HTR-8/SVneo (cell line): ENCODE results near the gene IRS2.

Experiments used
- DNase-seq: peaks from one replicate; pipeline ENCODE4 v3.0.0; 2011; ENCODE audit warnings: low spot score, mixed read lengths; ENCODE audit not compliant: insufficient read length
- FAIRE-seq: peaks from 2 replicates; lab custom pipeline; 2011; peaks lifted over from hg19 to GRCh38; lab: Jason Lieb, UNC

IRS2 gene

DNA sequence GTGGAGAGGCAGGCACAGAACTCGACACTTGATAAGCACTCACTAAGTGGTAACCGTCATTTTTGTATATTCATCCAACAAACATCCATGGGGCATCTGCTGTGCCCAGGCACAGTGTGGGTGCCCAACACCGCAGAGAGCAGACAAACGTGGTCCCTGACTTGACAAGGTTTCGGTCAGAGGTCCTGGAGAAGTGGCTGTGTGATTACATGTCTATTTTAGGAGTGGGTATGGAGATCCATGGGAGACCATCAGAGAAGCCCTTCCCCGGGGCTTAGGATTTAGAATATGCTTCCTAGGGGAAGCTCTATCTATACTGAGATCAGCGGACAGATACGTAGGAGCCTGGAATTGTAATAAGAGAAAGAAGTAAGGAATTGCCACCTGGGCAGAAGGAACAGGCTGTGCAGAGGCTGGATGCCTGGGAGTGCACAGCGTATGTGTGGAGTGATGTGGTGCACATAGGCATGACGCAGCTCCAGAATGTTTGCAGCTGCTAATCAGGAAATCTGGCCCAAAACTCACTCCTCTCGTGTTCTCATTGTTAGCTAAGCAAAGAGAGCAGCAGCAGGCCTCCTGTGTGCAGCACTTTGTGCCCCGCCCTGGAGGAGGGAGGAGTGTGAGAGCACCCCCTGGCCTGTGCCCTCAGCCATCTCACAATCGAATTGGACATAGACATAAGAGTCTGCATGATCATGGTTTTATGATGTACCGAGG is 23.0 kb upstream of the IRS2 start:
- DNase-seq = no peak
- no peak for FAIRE-seq

DNA sequence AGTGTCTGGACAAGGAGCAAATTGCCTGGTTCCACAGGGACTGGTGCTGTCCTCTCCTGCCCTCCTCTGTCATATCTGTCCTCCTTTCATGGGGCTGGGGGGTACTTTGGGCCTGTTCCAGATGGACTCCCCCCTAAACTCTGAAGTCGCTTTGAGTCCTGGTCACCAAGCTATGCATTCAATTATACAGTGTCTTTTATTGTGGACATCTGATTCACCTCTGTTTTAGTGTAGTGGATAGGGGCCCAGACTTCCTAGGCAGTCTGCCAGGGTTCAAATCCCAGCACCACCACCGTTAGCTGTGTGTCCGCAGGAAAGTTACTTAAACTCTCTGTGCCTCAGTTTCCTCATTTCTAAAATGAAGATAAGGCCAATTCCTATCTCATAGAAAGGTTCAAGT is 21.0 kb upstream of the IRS2 start:
- FAIRE-seq = no peak
- no peak for DNase-seq

DNA sequence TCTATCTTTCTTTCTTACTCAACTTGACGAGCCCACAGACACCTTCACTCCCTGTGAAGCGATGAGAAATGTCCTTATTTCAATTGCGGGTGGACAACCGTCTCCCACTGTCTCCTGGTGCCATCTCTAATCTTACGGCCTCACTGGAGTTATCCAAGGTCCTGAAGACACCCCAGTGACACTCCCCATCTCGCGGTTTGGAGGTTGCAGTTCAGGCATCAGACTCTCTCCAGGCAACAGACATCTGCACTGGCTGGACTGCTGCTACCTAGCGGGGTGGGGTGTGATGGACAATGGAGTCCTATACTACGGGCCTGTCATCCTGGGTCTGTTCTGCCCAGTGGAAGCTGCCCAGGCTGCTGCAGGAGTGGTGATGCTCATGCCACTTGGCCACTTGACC is 18.3 kb upstream of the IRS2 start:
- no peak for FAIRE-seq

DNA sequence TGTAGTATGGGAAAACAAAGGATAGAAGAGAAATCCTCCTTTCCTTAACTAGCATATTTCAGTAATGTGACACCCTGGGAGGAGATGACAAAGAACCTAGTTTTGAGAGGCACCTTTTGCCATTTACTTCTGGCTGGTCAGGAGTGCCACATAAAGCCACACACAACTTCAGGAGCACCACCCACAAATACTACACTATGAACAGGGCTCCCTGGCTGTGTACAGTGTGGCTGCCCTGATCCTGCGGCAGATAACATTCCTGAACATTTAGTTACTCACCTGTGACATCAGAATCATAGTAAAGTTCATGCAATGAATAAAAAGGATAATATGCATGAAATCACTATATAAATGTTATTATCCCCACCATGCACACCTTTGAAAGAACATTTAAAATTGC is 17.4 kb upstream of the IRS2 start:
- FAIRE-seq (no peak), DNase-seq (no peak)

More for the DNA sequence above, 18.3 kb upstream of the IRS2 start:
- DNase-seq = no peak

DNA sequence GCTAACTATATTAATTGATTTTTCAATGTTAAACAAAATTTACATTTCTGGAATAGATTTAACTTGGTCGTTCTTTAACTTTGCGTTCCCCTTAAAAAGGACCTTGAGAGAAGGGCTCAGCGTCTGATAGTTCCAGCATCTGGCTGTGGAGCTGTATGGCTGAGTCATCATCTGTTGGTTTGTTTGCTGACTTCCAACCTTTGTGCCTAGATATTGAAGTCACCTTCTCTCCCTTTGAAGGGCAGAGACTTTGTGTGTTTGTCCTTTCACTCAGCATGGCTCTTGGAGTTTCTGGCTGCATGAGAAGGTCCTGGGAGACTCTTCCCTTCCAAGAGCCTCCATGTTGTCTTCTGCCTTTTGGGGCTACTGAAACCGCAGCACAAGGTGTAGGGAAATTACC is 16.6 kb upstream of the IRS2 start:
- DNase-seq (no peak), FAIRE-seq (no peak)

DNA sequence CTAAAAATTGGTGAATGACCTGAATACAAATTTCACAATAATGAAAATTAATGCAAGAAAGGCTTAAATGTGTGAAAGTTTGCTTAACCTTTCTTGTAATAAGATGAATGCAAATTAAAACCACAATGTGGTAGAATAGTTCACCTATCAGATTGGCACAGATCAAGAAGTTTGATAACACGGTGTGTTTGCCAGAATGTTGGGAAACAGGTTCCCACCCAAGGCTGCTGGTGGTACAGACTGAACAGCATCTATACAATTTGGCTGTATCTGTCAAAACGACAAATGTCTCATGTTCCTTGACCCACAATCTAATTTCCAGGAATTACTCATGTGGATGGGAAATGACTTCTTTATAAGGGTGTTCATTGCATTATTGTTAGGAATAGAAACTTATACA is 8.6 kb upstream of the IRS2 start:
- FAIRE-seq = no peak
- no peak for DNase-seq

DNA sequence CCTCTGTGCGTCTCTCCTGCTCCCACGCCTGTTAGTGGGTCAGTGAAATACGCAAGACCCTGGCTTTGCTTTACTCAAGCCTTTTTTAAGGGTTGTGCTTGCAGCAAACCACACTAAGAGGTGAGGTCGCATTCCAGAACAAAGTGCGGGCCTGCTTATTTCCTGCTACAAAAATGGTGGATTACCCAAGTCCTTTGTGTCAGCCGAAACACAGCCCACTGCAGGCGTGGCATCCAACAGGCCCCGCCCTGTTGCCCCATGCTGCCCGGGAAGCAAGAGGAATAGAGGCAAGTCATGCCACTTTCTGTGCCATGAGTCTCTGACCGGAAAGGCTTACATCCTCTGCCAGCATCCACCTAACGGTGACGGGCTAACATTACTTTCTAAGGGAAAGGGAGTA is 7.7 kb upstream of the IRS2 start:
- no peak for DNase-seq
- FAIRE-seq = no peak

DNA sequence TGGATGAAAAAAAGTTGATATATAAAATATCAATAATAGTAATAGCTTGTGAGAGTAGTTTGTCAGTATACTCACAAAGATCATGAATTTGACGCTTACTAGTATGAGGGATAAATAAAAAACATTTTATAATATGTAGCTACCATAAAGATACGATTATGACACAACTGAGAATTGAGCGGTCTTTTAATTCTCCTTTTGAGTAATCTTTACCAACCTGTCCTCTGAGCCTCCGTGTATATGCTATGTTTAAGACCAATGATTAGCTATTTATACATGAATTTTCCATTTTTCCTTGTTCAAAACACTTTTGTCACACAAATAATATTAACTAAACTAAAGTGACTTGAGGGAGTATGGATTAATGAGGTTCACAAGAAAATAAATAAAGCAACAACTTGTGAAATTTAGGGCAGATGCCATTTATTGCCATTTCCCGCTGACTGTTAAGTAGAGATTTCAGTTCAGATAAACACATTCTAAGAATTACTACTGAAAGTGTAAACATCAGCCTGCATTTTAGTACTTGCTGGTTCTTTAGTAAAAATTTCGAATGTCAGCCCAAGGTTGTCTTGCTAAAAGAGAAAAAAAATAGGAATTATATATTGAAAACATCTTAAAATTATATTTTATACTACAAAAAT is 6.2 kb upstream of the IRS2 start:
- DNase-seq (no peak), FAIRE-seq (no peak)

DNA sequence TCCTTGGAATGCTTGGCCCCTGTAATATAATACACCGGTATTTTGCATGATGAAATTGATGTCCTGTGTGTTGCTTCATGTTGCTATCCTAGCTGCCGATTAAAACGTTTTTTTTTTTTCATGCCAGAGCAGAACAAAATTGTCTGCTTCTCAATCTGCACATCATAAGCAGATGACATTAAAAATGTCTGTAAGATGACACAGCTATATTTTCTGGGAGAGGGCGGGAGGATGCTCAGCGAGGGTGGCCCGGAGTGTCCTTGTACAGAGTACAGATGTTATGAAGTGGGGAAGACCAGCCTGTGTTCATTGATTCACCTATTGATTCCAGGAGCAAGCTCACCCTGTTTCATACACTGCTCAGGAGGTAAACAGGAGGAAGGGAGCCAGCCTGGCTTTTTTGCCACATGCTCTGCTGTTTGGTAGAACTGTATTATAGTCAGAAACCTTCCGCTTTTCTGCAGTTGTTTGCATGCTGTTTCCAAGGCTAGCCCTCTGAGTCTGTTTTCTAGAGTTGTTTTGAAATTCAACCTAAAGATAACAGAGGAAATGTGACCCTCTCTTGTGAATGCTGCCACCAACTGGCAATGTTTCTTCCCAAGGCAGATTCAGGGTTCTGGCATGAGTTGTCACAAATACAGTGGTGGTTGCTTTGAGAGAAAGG is 4.7 kb upstream of the IRS2 start:
- DNase-seq (no peak), FAIRE-seq (no peak)

DNA sequence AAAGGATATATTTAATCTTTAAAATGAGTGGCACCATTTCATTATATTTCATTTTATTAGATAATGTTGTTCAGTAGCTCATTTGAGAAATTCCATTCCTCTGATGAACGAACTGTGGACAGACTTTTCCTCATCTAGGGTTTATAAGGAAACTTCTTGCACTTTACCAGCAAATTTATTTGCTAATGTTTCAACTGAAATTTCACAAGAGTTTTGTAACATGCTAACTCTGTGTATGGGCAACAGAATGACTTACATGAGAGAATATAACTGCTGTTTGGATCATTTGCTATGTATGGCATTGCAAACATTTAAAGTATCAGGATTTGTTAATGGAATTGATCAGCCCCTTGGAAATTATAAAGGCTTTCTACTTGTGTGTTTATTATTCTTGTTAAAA is 3.7 kb upstream of the IRS2 start:
- DNase-seq = no peak
- no peak for FAIRE-seq

DNA sequence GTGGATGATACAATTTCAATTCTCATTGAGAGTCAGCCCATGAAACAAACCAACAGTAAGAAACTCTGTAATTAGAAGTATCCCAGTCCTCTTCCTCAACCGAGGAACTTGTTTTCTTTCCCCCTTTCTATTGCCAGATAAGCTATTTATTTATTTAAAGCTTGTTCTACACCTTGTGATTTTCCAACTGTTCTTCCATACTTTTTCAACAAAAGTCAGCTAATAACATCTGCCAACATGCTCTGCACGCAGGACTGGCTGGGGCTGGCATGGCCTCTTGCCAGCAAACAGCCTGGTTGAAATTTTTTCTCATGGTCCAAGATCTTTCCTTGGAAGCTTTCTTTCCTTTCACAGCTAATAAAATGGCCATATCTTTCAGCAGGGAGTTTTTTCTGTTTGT is 2.9 kb upstream of the IRS2 start:
- no peak for DNase-seq
- FAIRE-seq = no peak

DNA sequence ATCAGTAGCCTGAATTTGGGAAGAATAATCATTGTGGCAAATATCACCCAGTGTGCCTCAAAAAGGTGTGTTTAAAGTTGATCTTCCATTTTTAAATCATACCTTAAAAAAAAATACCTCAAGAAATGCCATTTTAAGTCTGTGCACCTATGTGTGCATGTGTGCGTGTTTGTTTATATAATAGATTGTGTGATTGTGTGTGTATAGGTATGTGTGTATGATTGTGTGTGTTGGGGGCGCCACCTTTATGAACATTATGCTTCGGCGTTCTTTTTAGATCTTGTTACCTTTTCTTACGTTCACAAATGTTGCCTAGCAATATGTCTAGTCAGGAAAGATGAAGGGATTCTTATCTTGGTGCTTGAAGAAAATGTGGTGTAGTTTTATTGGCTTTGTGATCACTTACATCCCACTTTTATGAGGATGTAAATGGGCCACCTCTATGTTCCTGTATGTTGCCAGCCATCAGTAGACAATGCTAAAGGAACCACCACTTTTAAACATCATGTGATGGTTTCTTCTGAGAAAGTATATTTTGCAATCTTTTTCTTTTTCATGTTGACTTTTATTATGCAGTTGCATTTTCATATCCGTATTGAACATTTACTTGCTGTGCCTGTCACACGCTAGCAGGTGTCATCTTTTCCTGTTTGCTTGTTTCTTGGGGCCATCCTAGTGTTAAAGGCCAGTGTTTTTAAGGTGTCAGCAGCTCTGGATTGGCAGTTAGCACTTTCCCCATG is 2.2 kb upstream of the IRS2 start:
- DNase-seq (no peak), FAIRE-seq (no peak)

DNA sequence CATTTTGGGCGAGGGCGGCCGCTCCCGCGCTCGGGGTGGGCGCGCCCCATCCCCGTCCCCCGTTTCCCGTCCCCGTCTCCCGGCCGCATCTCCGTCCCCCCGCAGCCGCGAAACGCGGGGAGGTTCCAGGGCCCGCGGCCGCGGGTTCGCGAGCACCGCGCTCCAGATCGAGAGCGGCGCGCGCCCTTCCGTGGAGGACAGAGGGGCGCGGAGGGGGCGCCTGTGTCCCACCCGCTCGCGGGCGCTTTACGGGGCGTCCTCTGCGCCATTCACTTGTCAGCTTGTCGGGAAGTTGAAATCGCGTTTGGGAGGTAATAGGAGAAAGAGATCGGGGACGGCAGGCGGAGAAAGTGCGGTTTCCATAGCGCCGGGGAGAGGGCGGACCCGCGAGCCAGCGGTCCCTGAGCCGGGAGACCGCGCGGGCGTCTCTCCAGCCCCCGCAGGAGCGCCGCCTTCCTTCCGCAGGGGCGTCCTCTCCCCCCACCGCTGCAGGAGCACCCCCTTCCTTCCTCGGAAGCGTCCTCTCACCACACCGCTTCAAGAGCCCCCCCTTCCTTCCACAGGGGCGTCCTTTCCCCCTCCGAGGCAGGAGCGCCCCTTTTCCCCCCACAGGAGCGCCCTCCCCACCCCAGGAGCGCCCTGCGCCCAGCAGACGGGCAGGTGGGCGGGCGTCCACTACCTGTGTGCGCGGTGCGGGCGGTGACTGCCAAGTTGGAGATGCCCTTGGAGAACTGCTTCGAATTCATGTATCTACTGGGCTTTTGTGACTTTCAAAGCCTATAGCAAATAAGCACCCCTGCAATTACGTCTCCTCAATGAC is 962 bp upstream of the IRS2 start:
- DNase-seq = no peak
- FAIRE-seq = no peak

DNA sequence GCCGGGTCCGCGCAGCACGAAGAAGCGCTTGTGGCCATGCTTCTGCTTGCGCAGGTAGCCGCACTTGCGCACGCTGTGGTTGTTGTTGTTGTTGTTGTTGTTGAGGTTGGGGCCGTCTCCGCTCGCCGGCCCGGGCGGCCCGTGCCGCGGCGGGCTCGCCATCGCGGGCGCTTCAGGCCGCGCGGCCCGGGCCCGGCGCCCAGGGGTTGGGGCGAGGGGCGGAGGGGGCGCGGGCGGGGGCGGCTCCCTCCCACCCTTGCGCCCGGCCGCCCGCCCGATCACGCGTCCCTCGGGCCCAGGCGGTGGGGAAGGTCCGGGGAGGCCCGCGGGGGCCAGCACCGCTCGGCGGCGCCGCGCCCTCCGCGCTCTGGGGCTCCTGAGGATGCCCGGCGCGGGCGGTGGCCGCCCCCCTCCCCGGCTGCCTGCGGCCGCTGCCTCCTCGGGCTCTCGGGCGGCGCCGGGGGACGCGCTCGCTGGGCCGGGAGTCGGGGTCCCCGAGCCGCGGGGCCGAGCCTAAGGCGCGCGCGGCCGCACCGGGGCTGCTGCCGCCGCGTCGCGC is 412 bp downstream of the IRS2 start:
- FAIRE-seq (no peak), DNase-seq (no peak)

DNA sequence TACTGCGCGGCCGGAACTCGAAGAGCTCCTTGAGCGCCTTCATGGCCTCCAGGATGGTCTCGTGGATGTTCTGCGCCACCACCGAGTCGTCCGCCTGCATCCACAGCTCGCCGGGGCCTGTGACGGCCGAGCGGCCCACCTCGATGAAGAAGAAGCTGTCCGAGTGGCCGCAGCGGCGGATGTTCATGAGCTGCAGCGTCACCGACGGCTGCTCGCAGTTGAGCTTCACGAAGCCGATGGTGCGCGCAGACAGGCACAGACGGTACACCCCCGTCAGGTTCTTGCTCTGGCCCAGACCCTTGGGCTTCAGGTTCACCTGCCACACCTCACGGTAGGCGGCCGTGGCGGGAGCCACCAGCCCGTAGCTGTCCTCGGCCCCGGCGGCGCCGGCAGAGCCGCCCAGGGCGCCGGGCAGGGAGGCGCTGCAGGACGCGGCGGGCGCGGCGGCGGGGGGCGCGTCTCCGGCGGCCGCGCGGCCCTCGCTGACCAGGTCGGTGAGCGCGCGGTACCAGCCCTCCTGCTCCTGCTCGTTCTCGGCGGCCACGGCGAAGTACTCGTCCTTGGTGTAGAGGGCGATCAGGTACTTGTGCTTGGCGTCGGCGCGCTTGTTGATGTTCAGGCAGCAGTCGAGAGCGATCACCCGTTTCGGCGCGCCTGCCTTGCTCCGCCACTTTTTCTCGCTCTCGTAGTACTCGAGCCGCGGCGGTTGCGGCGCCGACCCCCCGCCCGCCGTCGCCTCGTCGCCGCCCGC is 1.1 kb downstream of the IRS2 start:
- FAIRE-seq (no peak), DNase-seq (no peak)

DNA sequence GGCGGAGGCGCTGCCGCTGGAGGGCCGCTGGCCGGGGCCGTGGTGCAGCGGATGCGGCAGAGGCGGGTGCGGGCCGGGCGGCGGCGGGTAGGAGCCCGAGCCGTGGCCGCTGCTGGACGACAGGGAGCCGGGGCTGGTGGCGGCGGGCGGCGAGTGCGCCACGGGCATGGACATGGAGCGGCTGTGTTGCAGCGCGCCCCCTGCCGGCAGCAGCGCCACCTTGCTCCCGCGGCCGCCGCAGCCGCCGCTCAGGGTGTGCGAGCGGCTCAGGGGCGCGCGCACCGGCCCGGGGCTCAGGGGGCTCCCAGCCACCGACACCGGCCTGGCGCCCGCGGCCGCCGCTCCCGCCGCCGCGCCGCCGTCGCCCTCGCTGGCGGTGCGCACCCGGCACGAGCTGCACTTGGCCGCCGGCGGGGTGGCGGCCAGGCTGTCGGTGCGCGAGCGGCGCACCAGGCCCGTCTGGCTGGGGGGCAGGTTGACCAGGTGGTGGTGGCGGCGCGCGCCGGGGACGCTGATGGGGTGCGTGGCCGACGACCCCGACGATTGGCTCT is 1.7 kb downstream of the IRS2 start:
- FAIRE-seq (peak; percentile 49), DNase-seq (no peak)

DNA sequence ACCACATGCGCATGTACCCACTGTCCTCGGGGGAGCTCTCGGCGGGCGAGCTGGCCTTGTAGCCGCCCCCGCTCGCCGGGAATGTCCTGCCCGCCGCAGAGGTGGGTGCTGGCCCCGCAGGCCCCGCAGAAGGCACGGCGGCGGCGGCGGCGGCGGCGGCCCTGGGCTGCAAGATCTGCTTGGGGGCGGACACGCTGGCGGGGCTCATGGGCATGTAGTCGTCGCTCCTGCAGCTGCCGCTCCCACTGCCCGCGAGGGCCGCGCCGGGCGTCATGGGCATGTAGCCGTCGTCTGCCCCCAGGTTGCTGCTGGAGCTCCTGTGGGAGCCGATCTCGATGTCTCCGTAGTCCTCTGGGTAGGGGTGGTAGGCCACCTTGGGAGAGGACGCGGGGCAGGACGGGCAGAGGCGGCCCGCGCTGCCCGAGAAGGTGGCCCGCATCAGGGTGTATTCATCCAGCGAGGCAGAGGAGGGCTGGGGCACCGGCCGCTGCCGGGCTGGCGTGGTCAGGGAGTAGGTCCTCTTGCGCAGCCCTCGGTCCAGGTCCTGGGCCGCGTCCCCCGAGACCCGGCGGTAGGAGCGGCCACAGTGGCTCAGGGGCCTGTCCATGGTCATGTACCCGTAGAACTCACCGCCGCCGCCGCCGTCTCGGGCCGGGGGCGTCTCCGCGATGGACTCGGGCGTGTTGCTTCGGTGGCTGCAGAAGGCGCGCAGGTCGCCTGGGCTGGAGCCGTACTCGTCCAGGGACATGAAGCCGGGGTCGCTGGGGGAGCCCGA is 2.4 kb downstream of the IRS2 start:
- DNase-seq = no peak
- FAIRE-seq = no peak

DNA sequence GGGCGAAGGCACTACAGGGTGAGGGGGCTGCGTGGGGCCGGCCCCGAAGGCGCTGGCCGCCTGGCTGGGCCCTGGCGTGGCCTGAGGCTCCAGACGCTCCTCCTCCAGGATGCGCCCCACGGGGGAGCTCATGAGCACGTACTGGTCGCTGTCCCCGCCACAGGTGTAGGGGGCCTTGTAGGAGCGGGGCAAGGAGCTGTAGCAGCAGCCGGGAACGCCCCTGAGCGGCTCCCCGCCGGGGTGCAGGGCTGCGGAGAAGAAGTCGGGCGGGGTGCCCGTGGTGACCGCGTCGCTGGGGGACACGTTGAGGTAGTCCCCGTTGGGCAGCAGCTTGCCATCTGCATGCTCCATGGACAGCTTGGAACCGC is 3.0 kb downstream of the IRS2 start:
- DNase-seq = no peak

More for the DNA sequence above, 3.0 kb downstream of the IRS2 start:
- no peak for FAIRE-seq
